Activated CD8-positive, alpha-beta memory T cell treated with anti-CD3 and anti-CD28 coated beads for 48 hours (primary cell): Measurements from ENCODE around the gene GRIA4.
"Not testable (repeated sequence)": the region's sequence is repeated elsewhere in the genome, so short reads cannot be mapped to it uniquely, and the experiment has no call there.

Experiments used
- DNase-seq, 3 experiments: peaks; one replicate each; pipeline ENCODE4 v3.0.0-alpha.2; 2020; ENCODE audit warnings: low read depth in 2 of 3, low spot score in 2 of 3

Gene GRIA4

GRCh38 chr11:105718641-105719040 lies 108.8 kb downstream of the GRIA4 start:
- no peak for DNase-seq

- no peak for DNase-seq
Observed at GRCh38 chr11:105719073-105719822, 109.4 kb downstream of the GRIA4 start.

GRCh38 chr11:105720096-105720495 lies 110.2 kb downstream of the GRIA4 start:
- no peak for DNase-seq

- DNase-seq: no peak
Observed at GRCh38 chr11:105723269-105723668, 113.4 kb downstream of the GRIA4 start.

GRCh38 chr11:105732611-105733010 lies 122.7 kb downstream of the GRIA4 start:
- DNase-seq: no peak

- no peak for DNase-seq
Observed at GRCh38 chr11:105734426-105734825, 124.6 kb downstream of the GRIA4 start.

DNA sequence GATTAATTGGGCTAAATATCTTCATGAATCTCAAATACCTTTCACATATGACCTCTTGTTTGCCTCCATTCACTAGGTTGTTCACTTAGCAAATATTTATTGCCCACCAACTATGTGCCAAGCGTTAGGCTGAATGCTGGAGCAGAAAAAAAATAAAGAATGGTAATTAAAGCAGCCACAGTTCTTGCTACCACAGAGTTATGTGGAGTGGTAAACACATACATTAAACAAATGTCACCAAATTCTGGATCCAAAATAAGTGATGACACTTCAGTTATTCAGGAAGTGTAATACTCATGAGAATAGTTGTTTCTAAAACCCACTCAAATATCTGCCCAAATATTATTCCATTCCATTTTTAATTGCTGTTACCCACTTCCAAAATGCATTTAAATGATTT lies 128.4 kb downstream of the GRIA4 start:
- no peak for DNase-seq

DNA sequence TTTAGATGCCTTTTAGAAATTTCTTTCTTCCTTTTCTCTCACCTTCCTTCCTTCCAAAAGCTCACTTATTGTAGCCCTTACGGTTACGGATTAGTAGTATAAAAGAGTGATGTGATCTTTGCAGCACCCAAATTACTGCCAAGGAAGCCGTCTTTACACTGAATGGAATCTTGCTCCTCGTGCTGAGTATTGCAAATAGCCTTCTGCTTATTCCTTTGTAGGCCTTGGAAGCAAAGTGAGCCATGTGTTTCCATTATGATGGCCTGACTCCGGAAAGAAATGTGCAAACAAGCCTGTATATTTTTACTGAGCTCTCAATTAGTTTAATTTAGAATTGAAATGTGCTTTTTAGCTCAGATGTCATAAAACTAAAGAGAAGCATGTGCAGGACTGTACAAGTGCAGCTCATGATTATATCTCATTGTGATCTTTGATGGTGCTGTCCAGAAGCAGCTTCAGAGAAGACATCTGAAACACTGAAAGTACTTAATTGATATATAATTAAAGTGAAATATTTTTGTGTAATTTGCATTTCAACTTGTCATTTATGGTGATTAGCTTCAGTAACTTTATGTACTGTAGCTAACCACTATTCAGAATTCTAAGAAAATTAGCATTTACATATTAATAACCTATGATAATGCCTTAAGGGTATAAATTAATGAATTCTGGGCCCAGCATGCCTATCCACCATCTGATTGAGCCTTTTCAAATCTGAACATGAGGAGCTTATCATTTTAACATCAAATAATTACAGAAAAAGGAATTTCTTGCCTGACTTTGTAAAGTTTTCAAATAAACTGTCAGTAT lies 129.3 kb downstream of the GRIA4 start:
- DNase-seq: no peak

DNA sequence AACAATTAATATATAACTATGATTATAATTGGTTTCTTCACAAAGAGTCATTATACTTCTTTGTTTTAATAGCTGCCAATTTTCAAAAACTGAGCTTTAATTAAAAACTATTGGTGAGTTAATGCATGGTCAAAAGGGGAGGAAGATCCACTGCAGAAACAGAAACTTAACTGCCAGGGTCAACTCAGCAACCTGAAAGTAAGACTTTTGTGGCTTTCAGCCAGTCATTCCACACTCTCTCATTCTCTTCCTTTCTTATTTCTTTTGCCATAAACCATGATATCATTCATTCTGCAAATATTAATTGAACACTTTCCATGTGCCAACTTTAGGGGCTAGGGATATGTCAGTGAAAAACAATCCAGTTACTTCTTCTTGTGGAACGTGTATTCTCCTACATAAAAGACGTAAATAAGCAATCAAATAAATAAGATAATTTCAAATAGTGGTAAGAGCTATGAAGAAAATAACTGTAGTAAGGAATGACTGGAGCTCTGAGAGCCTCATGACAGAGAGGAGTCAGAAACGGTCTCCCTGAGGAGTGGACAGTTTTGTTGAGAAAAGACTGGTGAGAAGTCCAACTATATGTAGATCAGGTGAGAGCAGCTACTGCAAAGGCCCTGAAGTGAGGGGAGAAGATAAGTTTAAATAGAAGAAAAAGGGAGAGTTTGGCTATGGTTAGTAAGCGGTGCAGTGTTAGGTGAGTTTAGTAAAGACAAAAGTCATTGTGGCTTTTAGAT lies 130.5 kb downstream of the GRIA4 start:
- DNase-seq: no peak

DNA sequence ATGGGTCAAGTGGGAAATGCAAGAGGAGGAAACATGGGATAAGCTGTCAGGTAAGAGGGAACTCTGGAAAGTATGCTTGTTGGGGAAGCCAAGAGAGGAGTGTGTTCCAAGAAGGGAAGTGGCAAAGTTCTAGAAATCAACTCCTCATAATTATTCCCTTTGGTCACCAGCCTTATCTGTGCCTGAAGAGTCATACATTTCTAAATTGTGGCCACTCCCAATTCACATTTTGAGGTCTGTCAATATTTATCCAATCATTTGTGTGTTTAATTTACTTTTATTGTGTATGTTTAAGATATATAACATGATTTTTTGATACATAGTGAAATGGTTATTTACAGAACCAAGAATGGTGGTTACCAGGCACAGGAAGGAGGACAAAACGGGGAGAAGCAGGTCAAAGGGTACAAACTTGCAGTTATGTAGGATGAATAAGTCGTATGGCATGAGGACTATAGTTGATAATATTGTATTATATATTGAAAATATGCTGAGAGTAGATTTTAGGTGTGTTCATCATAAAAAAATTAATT lies 131.7 kb downstream of the GRIA4 start:
- DNase-seq: no peak

DNA sequence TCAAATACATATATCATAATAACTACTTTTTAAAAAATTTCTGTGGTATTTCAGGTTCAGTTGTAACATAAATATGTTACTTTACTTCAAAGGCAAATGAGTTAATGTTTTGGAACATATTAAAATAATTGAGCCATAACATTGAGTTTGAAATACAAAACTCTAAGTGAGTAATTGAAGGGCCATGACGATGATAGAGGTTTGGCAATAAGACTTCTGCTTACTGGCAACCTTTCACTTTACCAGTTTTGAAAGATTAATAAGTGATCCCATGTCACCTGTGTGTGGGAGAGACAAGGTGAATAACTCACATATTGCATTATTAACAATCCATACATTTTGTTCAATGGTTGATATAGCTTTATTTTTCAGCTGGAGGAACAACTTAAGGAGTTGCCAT lies 144.4 kb downstream of the GRIA4 start:
- no peak for DNase-seq

GRCh38 chr11:105754716-105755115 lies 144.8 kb downstream of the GRIA4 start:
- no peak for DNase-seq

DNA sequence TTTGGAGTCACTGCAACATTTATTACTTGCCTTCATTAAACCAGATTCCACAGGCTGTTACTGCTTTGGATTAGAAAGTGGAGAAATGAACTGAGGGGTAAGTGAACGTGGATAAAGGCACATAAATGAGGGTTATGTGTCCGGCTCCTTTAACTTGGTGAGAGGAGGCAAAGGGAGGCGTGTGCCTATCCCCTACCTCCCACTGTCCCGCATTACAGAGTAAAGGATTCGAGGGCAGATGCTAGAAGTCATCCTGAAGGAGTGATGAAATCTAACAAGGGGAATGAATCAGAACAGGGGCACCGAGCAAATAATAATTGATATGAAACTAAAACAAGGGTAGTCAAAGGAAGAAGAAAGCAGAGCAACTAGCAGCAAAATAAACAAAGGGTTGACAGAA lies 147.2 kb downstream of the GRIA4 start:
- no peak for DNase-seq

DNA sequence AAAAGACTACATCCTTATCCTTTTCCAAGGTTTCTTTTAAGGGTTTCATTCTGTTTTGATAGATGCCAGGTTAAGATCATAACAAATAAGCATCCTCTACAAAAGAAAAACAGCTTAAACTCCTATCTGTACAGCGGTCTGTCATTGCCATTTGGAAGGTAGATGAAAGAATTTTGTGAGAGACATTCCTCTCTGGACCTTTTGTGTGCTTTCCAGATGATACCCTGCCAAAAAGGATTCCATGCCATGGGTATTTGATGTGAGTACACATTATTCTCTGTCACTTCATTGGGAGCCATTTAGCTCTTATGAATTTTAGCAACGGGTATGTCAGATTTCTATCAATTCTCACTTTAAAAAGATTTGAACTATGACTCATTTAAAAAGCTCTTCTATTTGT lies 153.7 kb downstream of the GRIA4 start:
- no peak for DNase-seq

DNA sequence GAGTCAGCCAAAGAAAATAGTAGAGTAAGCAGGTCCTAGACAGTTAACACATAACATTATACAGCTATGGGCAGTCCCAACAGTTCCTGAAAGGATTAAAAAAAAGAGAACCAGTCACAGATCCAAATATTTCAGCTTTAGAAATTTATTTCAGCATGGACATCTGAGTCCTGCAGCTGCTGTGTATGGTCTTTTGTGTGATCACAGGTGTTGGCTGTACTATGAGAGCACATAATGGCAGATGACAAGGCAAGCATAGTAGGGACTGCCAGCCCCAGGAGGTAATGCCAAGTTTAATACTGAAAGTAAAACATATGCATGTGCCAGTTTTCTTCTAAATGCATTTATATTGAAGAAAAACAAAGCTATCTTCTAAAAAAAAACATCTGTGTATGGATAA lies 158.1 kb downstream of the GRIA4 start:
- DNase-seq: no peak

DNA sequence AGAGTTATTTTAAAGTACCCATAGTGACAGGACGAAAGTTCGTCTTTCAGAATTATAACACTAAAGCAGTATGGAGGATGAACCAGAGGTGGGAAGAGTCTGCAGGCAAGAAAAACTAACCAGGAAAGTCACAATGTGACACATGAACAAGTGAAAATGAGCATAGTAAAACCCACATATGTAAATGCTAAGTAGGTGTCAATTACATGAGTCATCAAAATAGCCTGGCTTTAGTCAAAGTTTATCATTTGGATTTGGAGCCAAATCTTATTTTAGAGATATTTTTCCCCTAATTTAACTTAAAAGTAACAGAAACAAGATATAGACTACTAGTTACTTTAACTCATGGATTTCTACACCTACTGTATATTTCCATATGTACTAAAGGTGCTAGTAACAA lies 159.8 kb downstream of the GRIA4 start:
- no peak for DNase-seq

- DNase-seq: not testable (repeated sequence)
Observed at GRCh38 chr11:105773452-105773851, 163.6 kb downstream of the GRIA4 start.

DNA sequence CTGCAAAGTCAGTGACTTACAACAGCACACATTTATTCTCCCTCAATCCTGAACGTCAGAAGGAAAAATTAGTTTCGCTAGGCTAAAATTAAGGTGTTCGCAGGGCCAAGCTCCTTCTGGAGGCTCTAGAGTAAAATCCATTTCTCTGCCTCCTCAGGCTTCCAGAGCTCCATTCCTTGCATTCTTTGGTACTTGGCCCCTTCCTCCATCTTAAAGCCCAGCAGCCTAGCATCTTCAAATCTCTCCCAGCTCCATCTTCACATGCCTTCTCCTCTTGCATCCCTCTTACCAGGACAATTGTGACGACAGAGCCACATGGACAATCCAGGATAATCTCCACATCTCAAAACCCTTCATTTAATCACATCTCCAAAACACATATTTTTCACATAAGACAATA lies 165.0 kb downstream of the GRIA4 start:
- no peak for DNase-seq

DNA sequence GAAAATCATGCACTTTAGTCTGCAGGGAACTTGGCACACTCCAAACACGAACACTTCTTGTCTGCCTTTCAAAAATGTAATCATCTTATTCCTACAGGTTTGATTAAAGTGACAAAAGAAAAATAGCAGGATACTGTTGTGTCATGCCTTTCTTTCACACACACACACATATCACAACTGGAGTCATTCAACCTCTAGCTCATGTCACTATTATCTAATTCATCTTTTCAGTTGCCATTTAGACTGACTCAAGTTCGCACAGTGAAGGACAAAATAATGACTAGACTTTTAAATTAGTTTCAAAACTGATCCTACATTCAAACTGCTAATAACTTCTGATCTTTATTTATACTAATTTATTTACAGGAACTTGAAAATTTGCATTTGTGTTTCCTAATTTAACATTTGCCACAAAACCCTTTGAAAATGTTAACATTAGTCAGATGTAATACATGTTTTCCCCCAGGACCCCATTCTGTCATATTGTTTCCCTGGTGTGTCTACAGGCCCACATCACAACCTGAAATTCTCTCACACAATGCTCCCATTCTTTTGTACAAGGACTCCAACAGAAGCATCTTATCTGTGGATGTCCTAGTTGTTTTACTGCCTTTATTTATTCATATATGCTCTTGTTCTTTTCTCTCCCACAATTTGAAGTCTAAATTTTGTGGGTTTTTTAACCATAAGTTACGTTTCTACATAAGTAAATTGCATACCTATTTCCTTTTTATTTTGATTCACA lies 171.1 kb downstream of the GRIA4 start:
- DNase-seq: no peak

- no peak for DNase-seq
Observed at GRCh38 chr11:105781807-105782206, 171.9 kb downstream of the GRIA4 start.

- no peak for DNase-seq
Observed at GRCh38 chr11:105783216-105783615, 173.3 kb downstream of the GRIA4 start.
